Stimulated activated CD8-positive, alpha-beta memory T cell treated with anti-CD3 and anti-CD28 coated beads, Interleukin-12 subunit alpha, Interleukin-12 subunit beta, amount 100 ng/mL, for 4 hours (primary cell): ENCODE data around the gene OAS2.
"Not testable (repeated sequence)": the region's sequence is repeated elsewhere in the genome, so short reads cannot be mapped to it uniquely, and the experiment has no call there.

Experiments
- DNase-seq: peaks from one replicate; pipeline ENCODE4 v3.0.0-alpha.2; 2020; ENCODE audit warnings: low read depth

OAS2 gene

GRCh38 chr12:112986291-112986800 is 8.0 kb downstream of the OAS2 start:
- DNase-seq = no peak

DNA sequence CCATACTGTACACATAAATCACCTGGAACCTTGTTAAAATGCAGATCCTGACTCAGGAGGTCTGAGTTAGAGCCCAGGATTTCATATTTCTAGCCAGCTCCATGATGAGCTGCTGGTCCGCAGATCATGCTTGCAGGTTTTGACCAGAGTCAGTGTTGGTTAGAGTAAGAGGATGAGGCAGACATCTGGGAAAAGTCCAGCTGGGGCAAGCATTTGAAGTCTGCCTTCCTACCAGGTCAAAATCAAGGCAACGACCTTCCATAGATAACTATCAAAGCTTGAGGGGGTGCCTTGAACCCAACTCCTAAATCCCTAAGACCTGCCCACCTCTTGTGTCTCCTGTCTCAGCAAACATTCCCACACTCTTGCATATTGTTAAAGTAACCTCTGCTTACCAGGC is 9.2 kb downstream of the OAS2 start:
- no peak for DNase-seq

- DNase-seq = no peak
Observed at GRCh38 chr12:112988224-112988623, 9.9 kb downstream of the OAS2 start.

GRCh38 chr12:112988823-112989385 is 10.6 kb downstream of the OAS2 start:
- DNase-seq = not testable (repeated sequence)

DNA sequence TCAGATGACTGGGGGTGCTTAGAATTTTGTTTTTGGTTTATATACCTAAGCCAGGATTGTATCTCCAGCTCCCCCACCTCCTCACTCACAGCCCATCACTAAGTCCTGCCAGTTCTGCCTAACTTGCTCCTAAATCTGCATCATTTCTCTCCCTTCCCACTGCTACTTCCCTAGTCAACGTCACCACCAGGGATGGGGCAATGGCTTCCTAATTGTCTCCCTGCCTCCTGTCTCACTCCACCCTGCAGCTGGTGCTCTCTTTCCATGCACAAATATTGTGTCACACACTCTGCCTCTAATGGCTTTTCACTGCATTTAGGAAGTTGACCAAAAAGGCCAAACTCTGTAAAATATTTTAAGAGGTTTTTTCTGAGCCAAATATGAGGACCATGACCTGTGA is 11.5 kb downstream of the OAS2 start:
- DNase-seq = no peak

GRCh38 chr12:112992541-112993398 is 14.5 kb downstream of the OAS2 start:
- DNase-seq = no peak

DNA sequence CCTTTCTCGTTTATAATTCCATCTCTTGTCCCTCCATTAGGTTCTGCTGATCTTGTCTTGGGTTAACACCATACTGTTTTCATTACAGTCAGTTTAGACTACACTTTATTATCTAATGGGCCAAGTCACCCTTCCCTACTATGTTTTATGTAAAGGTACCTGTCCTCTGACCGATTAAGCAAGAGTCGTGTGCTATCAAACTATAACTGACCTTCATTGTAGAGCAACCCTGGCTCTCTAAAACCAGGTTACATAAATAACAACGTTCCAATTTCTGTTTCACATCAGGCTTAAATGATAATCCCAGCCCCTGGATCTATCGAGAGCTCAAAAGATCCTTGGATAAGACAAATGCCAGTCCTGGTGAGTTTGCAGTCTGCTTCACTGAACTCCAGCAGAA is 16.7 kb downstream of the OAS2 start:
- no peak for DNase-seq

GRCh38 chr12:112996501-112996900 is 18.2 kb downstream of the OAS2 start:
- no peak for DNase-seq

- no peak for DNase-seq
Observed at GRCh38 chr12:112997506-112997905, 19.2 kb downstream of the OAS2 start.

DNA sequence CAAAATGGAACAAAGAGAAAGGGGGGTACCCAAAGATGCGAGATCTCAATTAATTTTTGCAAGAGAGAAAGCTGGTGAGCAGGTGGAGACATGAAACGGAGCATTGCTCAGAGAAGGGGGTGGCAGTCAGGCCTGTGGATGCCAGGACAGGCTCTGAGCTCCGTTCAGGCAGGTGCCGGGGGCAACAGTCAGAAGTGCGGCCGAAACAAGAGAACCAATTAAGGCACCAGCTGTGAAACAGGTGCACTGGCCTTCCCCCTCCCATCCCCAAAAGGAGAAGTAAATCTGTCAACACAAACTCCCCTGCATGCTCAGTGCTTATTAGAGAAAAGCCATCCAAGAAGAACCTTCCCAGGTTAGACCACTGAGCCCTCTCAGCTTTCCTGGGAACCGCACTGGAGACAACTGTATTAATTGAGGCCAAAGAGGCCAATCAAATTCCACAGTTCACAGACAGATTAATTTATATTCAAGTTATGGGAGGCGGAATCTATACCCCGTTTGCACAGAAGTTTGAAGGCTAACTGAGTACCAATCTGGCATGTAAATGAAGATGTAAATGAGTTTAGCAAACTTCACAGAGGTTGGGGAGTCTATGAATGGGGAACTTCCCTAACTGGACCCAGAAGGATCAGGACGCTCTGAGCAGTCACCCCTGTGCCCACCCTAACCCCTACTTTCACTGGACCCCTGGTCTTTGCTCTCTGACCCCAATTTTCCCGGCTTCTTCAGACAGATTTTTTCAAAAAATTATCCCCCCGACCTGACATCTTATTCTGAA is 20.9 kb downstream of the OAS2 start:
- DNase-seq = no peak

GRCh38 chr12:113000433-113000832 is 22.1 kb downstream of the OAS2 start:
- no peak for DNase-seq

DNA sequence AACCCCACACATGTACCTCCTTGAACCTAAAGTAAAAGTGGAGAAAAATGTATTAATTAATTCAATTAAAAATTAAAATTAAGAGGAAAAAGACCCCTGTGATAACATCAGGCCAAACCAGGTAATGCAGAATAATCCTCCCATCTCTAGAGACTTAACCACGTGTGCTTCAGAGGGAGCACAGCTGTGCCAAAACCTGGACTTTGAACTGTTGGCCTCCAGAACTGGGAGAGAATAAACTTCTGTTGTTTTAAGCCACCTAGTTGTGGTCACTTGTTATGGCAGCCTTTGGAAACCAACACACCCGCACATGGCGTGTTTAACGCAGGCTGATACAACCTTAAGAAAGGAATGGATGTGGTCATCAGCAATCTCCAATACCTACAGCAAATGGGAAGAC is 23.8 kb downstream of the OAS2 start:
- DNase-seq = no peak

DNA sequence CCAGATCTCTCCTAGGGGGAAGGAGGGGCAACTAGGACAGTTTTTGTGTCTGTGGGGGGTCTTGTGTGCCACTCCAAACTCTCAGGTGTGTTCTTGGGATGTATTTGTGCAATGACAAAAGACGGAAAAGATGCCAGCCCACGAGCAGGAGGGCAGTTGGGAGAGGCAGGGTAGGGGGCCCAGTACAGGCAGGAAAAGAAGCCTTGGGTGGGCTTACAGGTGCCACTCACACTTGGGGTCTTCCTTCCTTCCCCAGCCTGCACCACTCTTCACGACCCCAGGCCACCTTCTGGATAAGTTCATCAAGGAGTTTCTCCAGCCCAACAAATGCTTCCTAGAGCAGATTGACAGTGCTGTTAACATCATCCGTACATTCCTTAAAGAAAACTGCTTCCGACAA is 24.4 kb downstream of the OAS2 start:
- no peak for DNase-seq

DNA sequence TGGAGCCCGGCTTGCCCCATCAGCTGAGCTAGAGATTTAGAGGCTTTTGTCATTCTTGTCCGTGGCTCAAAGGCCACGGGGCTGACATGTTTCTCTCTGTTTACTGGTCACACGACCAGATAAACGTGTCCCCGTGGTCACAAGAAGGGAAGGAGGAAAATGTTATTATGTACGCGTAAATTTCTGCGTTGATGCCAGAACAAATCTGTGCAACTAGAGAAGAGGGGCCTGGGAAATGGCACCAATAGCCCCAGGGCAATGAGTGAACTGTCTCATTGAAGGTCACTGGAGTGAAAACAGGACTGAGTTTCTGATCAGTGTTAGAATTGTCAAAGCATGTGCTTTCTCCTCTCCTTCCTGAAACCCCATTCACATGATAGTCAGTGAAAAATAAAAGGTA is 25.3 kb downstream of the OAS2 start:
- no peak for DNase-seq

- no peak for DNase-seq
Observed at GRCh38 chr12:113005762-113006161, 27.4 kb downstream of the OAS2 start.

DNA sequence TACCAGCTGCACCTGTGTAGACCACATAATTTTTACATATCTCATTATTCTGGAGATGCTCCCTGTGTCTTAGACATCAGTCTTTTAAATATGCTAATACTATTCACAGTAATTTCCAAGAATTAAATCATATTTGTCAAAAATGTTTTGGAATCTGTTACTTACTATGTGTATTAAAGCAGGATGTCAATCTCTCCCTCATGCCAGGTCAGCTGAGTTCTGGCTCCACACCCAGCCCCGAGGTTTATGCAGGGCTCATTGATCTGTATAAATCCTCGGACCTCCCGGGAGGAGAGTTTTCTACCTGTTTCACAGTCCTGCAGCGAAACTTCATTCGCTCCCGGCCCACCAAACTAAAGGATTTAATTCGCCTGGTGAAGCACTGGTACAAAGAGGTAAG is 27.9 kb downstream of the OAS2 start:
- DNase-seq = no peak

DNA sequence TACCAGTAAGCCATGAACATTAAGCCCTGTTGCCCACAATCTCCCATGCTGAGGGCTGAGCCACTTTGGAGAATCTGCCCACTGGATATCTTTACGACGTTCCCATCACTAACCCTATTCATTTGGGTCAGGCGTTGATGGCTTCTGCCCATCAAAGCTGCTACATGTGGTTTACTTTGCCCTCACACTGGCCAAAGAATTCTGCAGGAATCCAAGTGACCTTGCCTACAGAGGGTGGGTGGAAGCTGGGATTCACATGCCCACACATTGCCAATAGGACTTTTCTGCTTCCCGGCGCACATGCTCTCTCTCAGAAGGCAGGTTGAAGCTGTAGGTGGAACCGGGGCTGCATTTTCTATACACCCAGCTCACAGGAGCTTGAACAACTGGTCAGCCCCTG is 28.3 kb downstream of the OAS2 start:
- no peak for DNase-seq

DNA sequence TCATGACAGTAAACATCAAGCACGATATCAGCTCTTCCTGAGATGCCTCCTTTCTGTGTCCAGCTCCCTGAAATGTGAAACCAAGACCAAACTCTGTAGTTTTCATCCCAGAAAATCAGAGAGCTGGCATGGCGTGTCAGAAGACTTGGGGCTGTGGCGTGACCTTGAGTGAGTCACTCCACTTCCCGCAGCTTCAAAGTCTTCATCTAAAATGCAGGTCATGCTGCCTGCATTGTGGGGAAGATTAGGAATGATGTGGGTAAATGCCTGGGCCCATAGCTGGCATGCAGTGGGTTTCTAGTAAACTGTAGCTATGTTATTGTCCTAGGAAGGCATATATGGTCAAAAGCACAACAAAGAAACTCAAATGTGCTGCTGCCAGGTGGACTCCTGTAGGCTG is 28.8 kb downstream of the OAS2 start:
- DNase-seq = no peak

DNA sequence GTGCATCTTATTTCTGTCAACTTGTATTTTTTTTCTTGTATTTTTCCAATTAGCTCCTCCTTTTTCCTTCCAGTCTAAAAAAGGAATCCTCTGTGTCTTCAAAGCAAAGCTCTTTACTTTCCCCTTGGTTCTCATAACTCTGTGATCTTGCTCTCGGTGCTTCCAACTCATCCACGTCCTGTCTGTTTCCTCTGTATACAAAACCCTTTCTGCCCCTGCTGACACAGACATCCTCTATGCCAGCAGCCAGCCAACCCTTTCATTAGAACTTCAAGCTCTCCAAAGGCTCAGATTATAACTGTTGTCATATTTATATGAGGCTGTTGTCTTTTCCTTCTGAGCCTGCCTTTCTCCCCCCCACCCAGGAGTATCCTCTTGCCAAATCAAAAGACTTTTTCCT is 32.4 kb downstream of the OAS2 start:
- DNase-seq = no peak

GRCh38 chr12:113014565-113014964 is 36.2 kb downstream of the OAS2 start:
- DNase-seq = no peak

GRCh38 chr12:113016796-113017195 is 38.5 kb downstream of the OAS2 start:
- DNase-seq = no peak

GRCh38 chr12:113019025-113019424 is 40.7 kb downstream of the OAS2 start:
- DNase-seq = no peak

- no peak for DNase-seq
Observed at GRCh38 chr12:113021500-113021899, 43.2 kb downstream of the OAS2 start.
